ENCODE data around the gene CCSER1. TPM values are rescaled to one million over a fixed set of nuclear protein-coding genes. Genes with fewer than 3 reads are reported as not detected.
"Not testable (repeated sequence)": the region's sequence is repeated elsewhere in the genome, so short reads cannot be mapped to it uniquely, and the experiment has no call there.

Gene CCSER1
- total RNA-seq, 1 experiment from 2014 or later, result 4.1 TPM

DNA sequence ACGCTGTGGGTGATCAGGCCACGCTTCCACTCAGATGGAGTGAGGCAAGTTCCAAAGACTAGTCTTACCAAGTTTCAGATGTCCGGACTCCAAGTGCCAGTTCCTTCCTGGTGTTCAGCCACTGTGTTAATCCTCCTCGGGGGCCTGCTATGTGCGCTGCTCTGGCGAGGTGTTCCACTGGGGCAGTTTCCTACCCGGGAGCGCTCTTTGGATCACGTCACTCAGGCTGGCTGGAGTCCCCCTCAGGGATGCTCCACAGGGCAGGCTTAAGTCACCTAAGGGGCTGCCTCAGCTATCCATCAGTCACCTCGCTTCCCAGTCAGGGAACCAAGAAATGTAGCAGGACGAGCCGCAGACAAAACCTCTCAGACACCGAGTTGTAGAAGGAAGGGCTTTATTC, 1231.4 kb downstream of the CCSER1 start:
- H3K36me3 Mint-ChIP-seq (ENCODE audit: insufficient read depth, unreplicated experiment); H3K4me1 ChIP-seq; H3K36me3 ChIP-seq (ENCODE audit: control insufficient read depth, insufficient read depth, low read length); H3K9me3 ChIP-seq; DNase-seq; POLR2A ChIA-PET; H3K4me1 Mint-ChIP-seq (ENCODE audit: low read depth, unreplicated experiment); BruUV-seq (replicated peaks); H3K27ac Mint-ChIP-seq (ENCODE audit: unreplicated experiment); H3K4me3 Mint-ChIP-seq (ENCODE audit: unreplicated experiment); CTCF ChIA-PET; H3K4me3 ChIP-seq (ENCODE audit: low read depth, low read length); H3K27me3 Mint-ChIP-seq (ENCODE audit: insufficient read depth, unreplicated experiment); intact Hi-C loops (cut with micrococcal nuclease; ENCODE audit: unreplicated experiment); H3K27me3 ChIP-seq (replicated peaks; ENCODE audit: control insufficient read depth, insufficient read depth, low read length): not testable (repeated sequence)
- H3K9me3 Mint-ChIP-seq (ENCODE audit: unreplicated experiment), result peaks cover 12% of the 10 kb centered on the region

- Mint-ChIP-seq H3K4me3 (ENCODE audit: unreplicated experiment) (no peak overlapping the region), H3K36me3 (ENCODE audit: insufficient read depth, unreplicated experiment) (no peaks in the 10 kb centered on the region), H3K4me1 (ENCODE audit: low read depth, unreplicated experiment) (no peaks in the 10 kb centered on the region), H3K27me3 (ENCODE audit: insufficient read depth, unreplicated experiment) (no peaks in the 10 kb centered on the region), H3K27ac (ENCODE audit: unreplicated experiment) (no peak overlapping the region), H3K9me3 (ENCODE audit: unreplicated experiment) (peaks cover 9% of the 10 kb centered on the region)
- H3K4me3 ChIP-seq (ENCODE audit: low read depth, low read length), result no peak overlapping the region
- no peaks in the 10 kb centered on the region for H3K36me3 ChIP-seq (ENCODE audit: control insufficient read depth, insufficient read depth, low read length)
- no TSS peak for BruUV-seq (replicated peaks)
- ChIA-PET CTCF (no interaction called here), POLR2A (interaction anchor here (0.6 kb wide), 1 partner anchor 676 kb away, joined by 3 read pairs; no protein-coding TSS in a partner anchor)
- no peaks in the 10 kb centered on the region for H3K9me3 ChIP-seq
- no peak for DNase-seq
- no peaks in the 10 kb centered on the region for H3K4me1 ChIP-seq
- intact Hi-C loops (cut with micrococcal nuclease; ENCODE audit: unreplicated experiment), result no loop called here
- no peaks in the 10 kb centered on the region for H3K27me3 ChIP-seq (replicated peaks; ENCODE audit: control insufficient read depth, insufficient read depth, low read length)
- no peak for TF ChIP-seq CTCF (IDR thresholded peaks at IDR 0.05; ENCODE audit: insufficient read depth in 1 of 2, low read depth in 1 of 2, low read length in 1 of 2, severe bottlenecking in 1 of 2, unreplicated experiment in 1 of 2)
These were observed 1232.1 kb downstream of the CCSER1 start for GRCh38 chr4:91359041-91360031.

DNA sequence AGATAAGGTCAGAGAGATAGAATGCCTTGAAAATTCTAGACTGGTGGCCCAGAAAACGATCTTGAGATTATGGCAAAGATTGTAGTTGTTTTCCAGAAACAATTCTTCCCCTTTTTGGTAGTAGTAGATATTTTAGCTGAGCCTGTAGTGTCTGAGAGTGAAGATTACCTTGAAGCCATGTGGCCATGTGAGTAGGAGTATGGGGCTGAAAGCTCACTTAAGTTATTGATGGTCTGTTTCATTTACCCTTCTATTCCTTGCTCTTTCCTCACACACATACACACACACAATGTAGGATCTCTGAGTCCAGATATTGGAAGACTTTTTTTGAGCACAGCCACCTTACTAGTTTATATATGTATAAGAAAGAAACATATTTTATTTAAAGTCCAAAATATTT, 1234.9 kb downstream of the CCSER1 start:
- no peaks in the 10 kb centered on the region for H3K9me3 ChIP-seq
- no peaks in the 10 kb centered on the region for H3K27me3 ChIP-seq (replicated peaks; ENCODE audit: control insufficient read depth, insufficient read depth, low read length)
- peaks cover 9% of the 10 kb centered on the region for H3K9me3 Mint-ChIP-seq (ENCODE audit: unreplicated experiment)
- no peak for DNase-seq
- no peak overlapping the region for H3K4me3 ChIP-seq (ENCODE audit: low read depth, low read length)
- H3K36me3 Mint-ChIP-seq (ENCODE audit: insufficient read depth, unreplicated experiment), result no peaks in the 10 kb centered on the region
- no peaks in the 10 kb centered on the region for H3K27me3 Mint-ChIP-seq (ENCODE audit: insufficient read depth, unreplicated experiment)
- H3K36me3 ChIP-seq (ENCODE audit: control insufficient read depth, insufficient read depth, low read length), result no peaks in the 10 kb centered on the region
- H3K4me3 Mint-ChIP-seq (ENCODE audit: unreplicated experiment), result no peak overlapping the region
- ChIA-PET POLR2A (no interaction called here), CTCF (no interaction called here)
- intact Hi-C loops (cut with micrococcal nuclease; ENCODE audit: unreplicated experiment), result no loop called here
- BruUV-seq (replicated peaks), result no TSS peak
- TF ChIP-seq CTCF (IDR thresholded peaks at IDR 0.05; ENCODE audit: insufficient read depth in 1 of 2, low read depth in 1 of 2, low read length in 1 of 2, severe bottlenecking in 1 of 2, unreplicated experiment in 1 of 2), result no peak
- no peak overlapping the region for H3K27ac Mint-ChIP-seq (ENCODE audit: unreplicated experiment)
- H3K4me1 ChIP-seq, result no peaks in the 10 kb centered on the region
- no peaks in the 10 kb centered on the region for H3K4me1 Mint-ChIP-seq (ENCODE audit: low read depth, unreplicated experiment)

Measured in Caco-2 (cell line).